AG09309 (cell line): ENCODE measurements around the gene TXNDC11.

Experiments used
- DNase-seq: peaks from one replicate; pipeline ENCODE4 v3.0.0-alpha.2; 2010; ENCODE audit warnings: low read depth
- H3K4me3 ChIP-seq: 2 replicates; pipeline ENCODE4 v1.5.1; 2011; ENCODE audit warnings: mild to moderate bottlenecking, low read depth, low read length, moderate library complexity; ENCODE audit not compliant: control insufficient read depth
- TF ChIP-seq, protein P1 (sequence below): IDR thresholded peaks from 2 replicates; pipeline ENCODE4 v1.5.1; 2011; ENCODE audit warnings: mild to moderate bottlenecking, low read depth, low read length, inconsistent platforms; ENCODE audit not compliant: insufficient read depth, control insufficient read depth; ENCODE audit errors: missing control alignments

TXNDC11 gene

DNA sequence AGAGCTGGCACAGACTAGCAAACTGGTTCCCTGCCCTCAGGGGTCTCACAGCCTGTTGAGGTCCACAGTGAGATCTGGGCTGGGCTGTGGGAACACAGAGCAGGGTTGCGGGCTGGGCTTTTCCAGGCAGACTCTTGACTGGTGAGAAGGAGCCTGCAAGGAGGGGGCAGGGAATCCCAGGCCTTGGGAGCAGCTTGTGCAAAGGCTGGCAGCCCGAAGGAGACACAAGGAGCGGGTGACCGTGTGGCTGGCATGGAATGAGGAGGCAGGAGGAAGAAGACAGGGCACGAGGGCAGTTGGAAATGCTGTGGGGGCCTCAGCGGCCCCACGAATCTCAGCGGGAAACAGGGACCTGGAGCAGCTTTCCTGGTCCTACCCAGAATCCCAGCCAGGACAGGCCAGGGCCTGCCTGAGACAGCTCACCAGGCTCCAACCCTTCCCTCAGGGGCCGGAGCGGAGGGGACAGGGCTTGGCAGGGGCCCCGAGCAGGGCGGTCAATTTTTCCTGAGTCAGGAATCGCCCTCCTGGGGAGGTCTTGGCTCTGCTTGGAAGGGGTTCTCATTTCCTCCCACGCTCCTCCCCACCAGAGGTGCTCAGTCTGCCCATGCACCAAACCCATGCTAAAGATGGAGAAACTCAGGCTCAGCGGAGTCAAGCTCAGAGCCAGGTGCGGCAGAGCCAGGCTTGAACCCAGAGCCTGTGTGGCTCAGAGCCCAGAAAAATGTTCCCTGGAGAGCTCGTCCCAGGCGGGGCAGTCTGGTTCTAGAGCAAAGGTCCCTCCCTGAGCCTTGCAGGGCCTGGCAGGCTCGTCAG, 83.6 kb downstream of the TXNDC11 start:
- DNase-seq = no peak
- TF ChIP-seq, protein P1, sequence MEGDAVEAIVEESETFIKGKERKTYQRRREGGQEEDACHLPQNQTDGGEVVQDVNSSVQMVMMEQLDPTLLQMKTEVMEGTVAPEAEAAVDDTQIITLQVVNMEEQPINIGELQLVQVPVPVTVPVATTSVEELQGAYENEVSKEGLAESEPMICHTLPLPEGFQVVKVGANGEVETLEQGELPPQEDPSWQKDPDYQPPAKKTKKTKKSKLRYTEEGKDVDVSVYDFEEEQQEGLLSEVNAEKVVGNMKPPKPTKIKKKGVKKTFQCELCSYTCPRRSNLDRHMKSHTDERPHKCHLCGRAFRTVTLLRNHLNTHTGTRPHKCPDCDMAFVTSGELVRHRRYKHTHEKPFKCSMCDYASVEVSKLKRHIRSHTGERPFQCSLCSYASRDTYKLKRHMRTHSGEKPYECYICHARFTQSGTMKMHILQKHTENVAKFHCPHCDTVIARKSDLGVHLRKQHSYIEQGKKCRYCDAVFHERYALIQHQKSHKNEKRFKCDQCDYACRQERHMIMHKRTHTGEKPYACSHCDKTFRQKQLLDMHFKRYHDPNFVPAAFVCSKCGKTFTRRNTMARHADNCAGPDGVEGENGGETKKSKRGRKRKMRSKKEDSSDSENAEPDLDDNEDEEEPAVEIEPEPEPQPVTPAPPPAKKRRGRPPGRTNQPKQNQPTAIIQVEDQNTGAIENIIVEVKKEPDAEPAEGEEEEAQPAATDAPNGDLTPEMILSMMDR = no peak
- no peak overlapping the region for H3K4me3 ChIP-seq

- DNase-seq = no peak
- H3K4me3 ChIP-seq = no peak overlapping the region
- TF ChIP-seq, protein P1 = no peak
Observed at GRCh38 chr16:11657556-11657955, 85.1 kb downstream of the TXNDC11 start.

GRCh38 chr16:11655655-11656054, 87.0 kb downstream of the TXNDC11 start:
- H3K4me3 ChIP-seq = no peak overlapping the region
- DNase-seq = no peak
- TF ChIP-seq, protein P1 = no peak

DNA sequence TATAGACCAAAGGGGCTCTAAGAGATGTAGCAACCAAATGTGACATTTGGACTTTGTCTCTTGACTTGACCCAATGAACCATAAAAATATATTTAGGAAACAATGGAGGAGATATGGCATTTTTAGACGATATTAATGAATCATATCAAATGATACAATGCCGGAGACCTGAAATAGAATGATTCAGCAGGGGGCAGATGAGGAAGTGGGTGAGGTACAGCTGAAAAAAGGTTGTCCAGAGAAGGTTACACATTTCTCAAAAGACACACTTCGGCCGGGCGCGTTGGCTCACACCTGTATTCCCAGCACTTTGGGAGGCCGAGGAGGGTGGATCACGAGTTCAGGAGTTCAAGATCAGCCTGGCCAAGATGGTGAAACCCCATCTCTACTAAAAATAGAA, 90.9 kb downstream of the TXNDC11 start:
- H3K4me3 ChIP-seq = no peak overlapping the region
- DNase-seq = no peak
- TF ChIP-seq, protein P1 = no peak

GRCh38 chr16:11650641-11651591, 91.7 kb downstream of the TXNDC11 start:
- DNase-seq = no peak
- TF ChIP-seq, protein P1 = no peak
- H3K4me3 ChIP-seq = no peak overlapping the region

DNA sequence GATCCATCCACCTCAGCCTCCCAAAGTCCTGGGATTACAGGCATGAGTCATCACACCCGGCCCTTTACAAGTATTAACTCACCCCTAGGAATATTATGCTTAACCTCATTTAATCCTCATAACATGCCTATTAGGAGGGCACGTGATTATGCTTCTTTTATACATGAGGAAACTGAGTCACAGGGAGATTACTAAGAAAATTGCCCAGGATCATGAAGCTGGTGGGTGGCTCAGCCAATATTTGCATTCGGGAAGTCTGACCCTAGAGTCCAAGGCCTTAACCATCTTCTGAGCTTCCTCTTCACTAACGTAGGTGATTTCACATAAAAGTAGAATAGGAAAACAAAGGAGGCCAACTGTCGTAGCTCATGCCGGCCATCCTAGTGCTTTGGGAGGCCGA, 93.4 kb downstream of the TXNDC11 start:
- no peak overlapping the region for H3K4me3 ChIP-seq
- TF ChIP-seq, protein P1 = no peak
- no peak for DNase-seq
